Measurements from ENCODE around the gene PRRT1.

Gene PRRT1

GRCh38 chr6:32174416-32174815, 22.7 kb upstream of the PRRT1 start:
- peak overlapping the region; percentile 98 for H3K4me3 ChIP-seq (ENCODE audit: insufficient read depth, low read depth, low read length)

GRCh38 chr6:32173051-32173727, 21.4 kb upstream of the PRRT1 start:
- Histone ChIP-seq H3K27ac (ENCODE audit: insufficient read depth, low read depth, low read length, poor library complexity, severe bottlenecking) (no peak overlapping the region), H3K4me3 (ENCODE audit: insufficient read depth, low read depth, low read length) (no peak overlapping the region)
- whole genome bisulfite sequencing, 2 experiments = 79 to 85% methylated on average over 4 of the region's 4 CpGs

More at GRCh38 chr6:32174416-32174815, 22.7 kb upstream of the PRRT1 start:
- Histone ChIP-seq H3K4me1 (ENCODE audit: control insufficient read depth, insufficient read depth, low read length) (peaks cover 21% of the 10 kb centered on the region), H3K27ac (ENCODE audit: insufficient read depth, low read depth, low read length, poor library complexity, severe bottlenecking) (no peak overlapping the region), H3K36me3 (ENCODE audit: control insufficient read depth, insufficient read depth, low read length) (peaks cover 19% of the 10 kb centered on the region), H3K9me3 (ENCODE audit: control insufficient read depth, low read length) (no peaks in the 10 kb centered on the region), H3K27me3 (ENCODE audit: control insufficient read depth, insufficient read depth, low read length, poor library complexity, severe bottlenecking) (no peaks in the 10 kb centered on the region)
- WGBS, 2 experiments = 95% methylated on average over 1 of the region's 1 CpG

GRCh38 chr6:32171234-32171633, 19.5 kb upstream of the PRRT1 start:
- Histone ChIP-seq H3K27ac (ENCODE audit: insufficient read depth, low read depth, low read length, poor library complexity, severe bottlenecking) (no peak overlapping the region), H3K36me3 (ENCODE audit: control insufficient read depth, insufficient read depth, low read length) (peaks cover 28% of the 10 kb centered on the region), H3K27me3 (ENCODE audit: control insufficient read depth, insufficient read depth, low read length, poor library complexity, severe bottlenecking) (no peaks in the 10 kb centered on the region), H3K4me1 (ENCODE audit: control insufficient read depth, insufficient read depth, low read length) (peaks cover 30% of the 10 kb centered on the region), H3K4me3 (ENCODE audit: insufficient read depth, low read depth, low read length) (no peak overlapping the region), H3K9me3 (ENCODE audit: control insufficient read depth, low read length) (no peaks in the 10 kb centered on the region)
- WGBS, 2 experiments = 91 to 94% methylated on average over 6 of the region's 6 CpGs

More at GRCh38 chr6:32173051-32173727, 21.4 kb upstream of the PRRT1 start:
- Histone ChIP-seq H3K36me3 (ENCODE audit: control insufficient read depth, insufficient read depth, low read length) (peaks cover 27% of the 10 kb centered on the region), H3K27me3 (ENCODE audit: control insufficient read depth, insufficient read depth, low read length, poor library complexity, severe bottlenecking) (no peaks in the 10 kb centered on the region), H3K9me3 (ENCODE audit: control insufficient read depth, low read length) (no peaks in the 10 kb centered on the region), H3K4me1 (ENCODE audit: control insufficient read depth, insufficient read depth, low read length) (peaks cover 22% of the 10 kb centered on the region)

GRCh38 chr6:32170294-32170693, 18.6 kb upstream of the PRRT1 start:
- Histone ChIP-seq H3K36me3 (ENCODE audit: control insufficient read depth, insufficient read depth, low read length) (peaks cover 28% of the 10 kb centered on the region), H3K27me3 (ENCODE audit: control insufficient read depth, insufficient read depth, low read length, poor library complexity, severe bottlenecking) (no peaks in the 10 kb centered on the region), H3K4me1 (ENCODE audit: control insufficient read depth, insufficient read depth, low read length) (peaks cover 30% of the 10 kb centered on the region), H3K27ac (ENCODE audit: insufficient read depth, low read depth, low read length, poor library complexity, severe bottlenecking) (no peak overlapping the region), H3K4me3 (ENCODE audit: insufficient read depth, low read depth, low read length) (no peak overlapping the region), H3K9me3 (ENCODE audit: control insufficient read depth, low read length) (no peaks in the 10 kb centered on the region)
- WGBS, 2 experiments = 96% methylated on average over 11 of the region's 11 CpGs

GRCh38 chr6:32168807-32169591, 17.3 kb upstream of the PRRT1 start:
- Histone ChIP-seq H3K36me3 (ENCODE audit: control insufficient read depth, insufficient read depth, low read length) (peaks cover 28% of the 10 kb centered on the region), H3K27me3 (ENCODE audit: control insufficient read depth, insufficient read depth, low read length, poor library complexity, severe bottlenecking) (no peaks in the 10 kb centered on the region), H3K27ac (ENCODE audit: insufficient read depth, low read depth, low read length, poor library complexity, severe bottlenecking) (no peak overlapping the region), H3K4me3 (ENCODE audit: insufficient read depth, low read depth, low read length) (no peak overlapping the region), H3K9me3 (ENCODE audit: control insufficient read depth, low read length) (no peaks in the 10 kb centered on the region), H3K4me1 (ENCODE audit: control insufficient read depth, insufficient read depth, low read length) (peaks cover 31% of the 10 kb centered on the region)
- 94 to 95% methylated on average over 11 of the region's 11 CpGs for WGBS, 2 experiments

GRCh38 chr6:32168350-32168749, 16.6 kb upstream of the PRRT1 start:
- H3K9me3 ChIP-seq (ENCODE audit: control insufficient read depth, low read length) = no peaks in the 10 kb centered on the region
- H3K36me3 ChIP-seq (ENCODE audit: control insufficient read depth, insufficient read depth, low read length) = peaks cover 28% of the 10 kb centered on the region
- no peak overlapping the region for H3K4me3 ChIP-seq (ENCODE audit: insufficient read depth, low read depth, low read length)
- peaks cover 36% of the 10 kb centered on the region for H3K4me1 ChIP-seq (ENCODE audit: control insufficient read depth, insufficient read depth, low read length)
- H3K27ac ChIP-seq (ENCODE audit: insufficient read depth, low read depth, low read length, poor library complexity, severe bottlenecking) = peak overlapping the region; percentile 6
- WGBS, 2 experiments = 75 to 87% methylated on average over 2 of the region's 2 CpGs
- H3K27me3 ChIP-seq (ENCODE audit: control insufficient read depth, insufficient read depth, low read length, poor library complexity, severe bottlenecking) = no peaks in the 10 kb centered on the region

GRCh38 chr6:32167761-32168262, 16.1 kb upstream of the PRRT1 start:
- no peaks in the 10 kb centered on the region for H3K9me3 ChIP-seq (ENCODE audit: control insufficient read depth, low read length)
- peaks cover 28% of the 10 kb centered on the region for H3K36me3 ChIP-seq (ENCODE audit: control insufficient read depth, insufficient read depth, low read length)
- H3K27ac ChIP-seq (ENCODE audit: insufficient read depth, low read depth, low read length, poor library complexity, severe bottlenecking) = peak overlapping the region; percentile 50
- no peak overlapping the region for H3K4me3 ChIP-seq (ENCODE audit: insufficient read depth, low read depth, low read length)
- WGBS, 2 experiments = 87 to 89% methylated on average over 6 of the region's 6 CpGs
- H3K4me1 ChIP-seq (ENCODE audit: control insufficient read depth, insufficient read depth, low read length) = peaks cover 34% of the 10 kb centered on the region
- H3K27me3 ChIP-seq (ENCODE audit: control insufficient read depth, insufficient read depth, low read length, poor library complexity, severe bottlenecking) = no peaks in the 10 kb centered on the region

- no peaks in the 10 kb centered on the region for H3K27me3 ChIP-seq (ENCODE audit: control insufficient read depth, insufficient read depth, low read length, poor library complexity, severe bottlenecking)
- H3K36me3 ChIP-seq (ENCODE audit: control insufficient read depth, insufficient read depth, low read length) = peaks cover 28% of the 10 kb centered on the region
- WGBS, 2 experiments = 95% methylated on average over 32 of the region's 32 CpGs
- H3K4me1 ChIP-seq (ENCODE audit: control insufficient read depth, insufficient read depth, low read length) = peaks cover 34% of the 10 kb centered on the region
- no peaks in the 10 kb centered on the region for H3K9me3 ChIP-seq (ENCODE audit: control insufficient read depth, low read length)
- peak overlapping the region; percentile 50 for H3K27ac ChIP-seq (ENCODE audit: insufficient read depth, low read depth, low read length, poor library complexity, severe bottlenecking)
- H3K4me3 ChIP-seq (ENCODE audit: insufficient read depth, low read depth, low read length) = no peak overlapping the region
These were observed 15.5 kb upstream of the PRRT1 start for GRCh38 chr6:32167154-32167760.

- 93 to 94% methylated on average over 30 of the region's 30 CpGs for WGBS, 2 experiments
- H3K4me1 ChIP-seq (ENCODE audit: control insufficient read depth, insufficient read depth, low read length) = peaks cover 34% of the 10 kb centered on the region
- H3K27me3 ChIP-seq (ENCODE audit: control insufficient read depth, insufficient read depth, low read length, poor library complexity, severe bottlenecking) = no peaks in the 10 kb centered on the region
- no peaks in the 10 kb centered on the region for H3K9me3 ChIP-seq (ENCODE audit: control insufficient read depth, low read length)
- H3K36me3 ChIP-seq (ENCODE audit: control insufficient read depth, insufficient read depth, low read length) = peaks cover 26% of the 10 kb centered on the region
- H3K27ac ChIP-seq (ENCODE audit: insufficient read depth, low read depth, low read length, poor library complexity, severe bottlenecking) = peak overlapping the region; percentile 3
- H3K4me3 ChIP-seq (ENCODE audit: insufficient read depth, low read depth, low read length) = no peak overlapping the region
These were observed 14.8 kb upstream of the PRRT1 start for GRCh38 chr6:32166411-32167061.
